Cortex of kidney (tissue), 1 donor: ENCODE measurements around the gene ADGRL3.

Experiments used
- DNase-seq: peaks from one replicate; lab custom pipeline; 2025; lab: John Stamatoyannopoulos, UW

ADGRL3 gene

GRCh38 chr4:61427099-61427817 is 227.1 kb downstream of the ADGRL3 start:
- DNase-seq: no peak

DNA sequence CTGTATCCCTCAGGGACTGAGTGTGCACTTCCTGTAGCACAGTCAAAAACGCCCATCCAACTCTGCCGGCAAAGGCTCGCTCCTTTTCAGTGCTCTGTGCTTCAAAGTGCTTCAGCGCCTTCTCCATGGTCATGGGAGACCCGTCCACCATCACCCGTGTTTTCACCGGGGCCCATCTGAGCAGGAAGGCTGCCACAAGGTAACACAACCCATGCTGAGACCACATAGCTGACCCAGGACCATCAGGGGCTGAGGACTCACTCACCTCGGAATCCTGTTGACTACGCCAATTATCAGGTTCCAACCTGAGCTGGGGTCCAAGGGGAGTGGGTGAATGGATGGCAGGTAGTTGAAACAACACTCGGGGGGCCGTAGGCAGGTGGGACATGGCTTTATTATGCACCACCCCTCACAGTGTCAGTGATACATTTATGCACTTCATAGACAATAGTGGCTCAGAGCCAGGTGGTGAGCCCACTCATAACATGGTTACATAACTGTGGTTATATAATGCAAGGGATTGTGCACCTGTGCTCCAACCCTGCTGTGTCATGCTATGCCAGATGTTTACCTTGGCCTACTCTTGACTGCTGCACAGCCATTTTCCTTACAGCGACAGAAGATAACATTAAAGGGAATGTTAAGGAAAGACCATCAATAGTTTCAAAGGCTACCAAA is 227.8 kb downstream of the ADGRL3 start:
- no peak for DNase-seq

- no peak for DNase-seq
Observed at GRCh38 chr4:61428950-61429349, 228.8 kb downstream of the ADGRL3 start.

DNA sequence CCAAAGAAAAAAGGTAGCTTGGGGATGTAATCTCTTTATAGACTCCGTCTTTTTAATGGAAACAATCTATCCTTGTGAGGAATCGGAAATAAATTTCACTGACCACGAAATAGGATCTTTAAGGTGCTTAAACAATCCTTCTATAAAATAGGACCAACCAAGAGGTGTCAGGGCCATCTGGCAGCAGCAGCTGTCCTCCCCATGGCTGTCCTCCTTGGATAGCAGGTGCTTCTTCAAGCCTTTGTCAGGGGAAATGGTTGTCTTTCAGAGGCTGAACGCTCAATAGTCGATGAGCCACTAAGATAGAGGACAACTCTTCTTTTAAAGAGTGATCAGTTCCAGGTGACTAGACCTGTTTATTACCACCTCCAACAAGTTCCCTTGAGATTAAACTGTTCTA is 231.0 kb downstream of the ADGRL3 start:
- DNase-seq: no peak

DNA sequence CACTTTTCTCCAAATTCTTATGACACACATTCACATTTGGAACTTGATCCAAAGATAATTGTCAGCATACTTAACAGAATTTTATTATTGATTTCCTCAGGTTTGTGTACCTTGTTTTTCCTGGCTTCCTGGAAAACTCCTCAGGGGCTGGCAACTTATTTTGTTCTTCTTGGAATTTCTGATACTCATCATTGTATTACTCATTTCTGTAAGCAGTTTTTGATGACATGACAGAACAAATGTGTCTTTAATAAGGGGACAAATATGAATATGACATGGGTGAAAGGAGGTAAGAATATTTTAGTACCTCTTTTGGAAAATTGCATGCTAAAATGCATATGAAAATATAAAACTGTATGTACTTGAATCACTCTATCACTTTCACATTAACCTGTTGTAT is 237.8 kb downstream of the ADGRL3 start:
- no peak for DNase-seq

DNA sequence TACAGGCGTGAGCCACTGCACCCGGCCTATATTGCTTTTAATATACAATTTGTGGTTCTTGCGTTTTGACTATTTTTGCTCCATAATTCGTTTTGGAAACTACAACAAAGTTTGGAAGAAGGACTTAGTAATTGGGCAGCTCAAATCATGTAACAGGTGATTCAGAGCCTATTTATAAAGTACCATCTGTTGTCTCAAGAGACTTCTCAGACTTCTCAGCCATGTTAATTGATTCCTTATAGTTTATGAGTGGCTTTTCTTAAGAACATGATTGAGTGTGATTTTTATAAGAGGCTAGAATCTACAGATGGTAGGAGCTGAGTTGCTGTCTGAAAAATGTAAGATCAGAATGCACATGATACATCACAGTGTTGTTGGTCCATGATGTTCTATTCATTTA is 240.2 kb downstream of the ADGRL3 start:
- no peak for DNase-seq

DNA sequence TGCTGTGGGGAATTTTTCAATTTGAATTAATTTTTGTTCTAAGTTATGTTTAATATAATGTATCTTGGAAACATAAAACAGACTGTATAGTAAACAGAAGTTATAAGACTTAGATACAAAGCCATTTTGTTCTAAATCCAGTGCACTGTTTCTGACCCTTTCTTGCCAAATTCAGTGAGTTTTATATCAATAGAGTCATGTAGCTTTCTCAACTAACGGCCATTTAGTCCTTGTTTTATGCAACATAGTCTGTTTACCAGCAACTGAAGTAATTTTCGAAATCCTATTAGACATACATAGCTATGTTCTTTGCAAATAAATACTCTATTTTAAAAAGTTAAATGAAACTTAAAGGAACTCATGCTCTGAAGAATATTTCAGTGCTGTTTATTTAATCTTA is 242.8 kb downstream of the ADGRL3 start:
- DNase-seq: no peak

GRCh38 chr4:61443813-61444510 is 243.8 kb downstream of the ADGRL3 start:
- DNase-seq: no peak

GRCh38 chr4:61445374-61446063 is 245.4 kb downstream of the ADGRL3 start:
- DNase-seq: no peak

- DNase-seq: no peak
Observed at GRCh38 chr4:61446941-61447340, 246.8 kb downstream of the ADGRL3 start.

- DNase-seq: no peak
Observed at GRCh38 chr4:61447918-61448317, 247.8 kb downstream of the ADGRL3 start.

DNA sequence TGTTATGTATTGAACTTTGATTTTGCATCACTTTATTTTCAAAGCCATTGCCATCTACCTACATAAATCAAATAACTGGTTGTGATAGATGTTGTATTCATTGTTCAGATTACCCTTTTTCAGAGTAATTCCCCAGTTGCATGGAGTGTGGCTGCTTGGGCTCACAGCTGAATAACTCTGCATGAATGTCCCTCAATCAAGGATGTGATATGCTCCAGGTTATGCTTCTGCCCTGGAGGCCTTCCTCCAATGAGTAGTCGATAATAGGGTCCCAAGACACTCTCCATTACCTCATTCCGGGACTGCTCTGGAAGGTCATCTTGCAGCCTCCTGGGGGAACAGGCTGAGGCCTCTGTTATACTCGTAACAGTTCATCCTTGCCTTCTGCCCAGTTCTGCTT is 251.8 kb downstream of the ADGRL3 start:
- no peak for DNase-seq

GRCh38 chr4:61461956-61462355 is 261.8 kb downstream of the ADGRL3 start:
- no peak for DNase-seq

GRCh38 chr4:61462451-61463326 is 262.6 kb downstream of the ADGRL3 start:
- DNase-seq: no peak

- no peak for DNase-seq
Observed at GRCh38 chr4:61468024-61468720, 268.0 kb downstream of the ADGRL3 start.

DNA sequence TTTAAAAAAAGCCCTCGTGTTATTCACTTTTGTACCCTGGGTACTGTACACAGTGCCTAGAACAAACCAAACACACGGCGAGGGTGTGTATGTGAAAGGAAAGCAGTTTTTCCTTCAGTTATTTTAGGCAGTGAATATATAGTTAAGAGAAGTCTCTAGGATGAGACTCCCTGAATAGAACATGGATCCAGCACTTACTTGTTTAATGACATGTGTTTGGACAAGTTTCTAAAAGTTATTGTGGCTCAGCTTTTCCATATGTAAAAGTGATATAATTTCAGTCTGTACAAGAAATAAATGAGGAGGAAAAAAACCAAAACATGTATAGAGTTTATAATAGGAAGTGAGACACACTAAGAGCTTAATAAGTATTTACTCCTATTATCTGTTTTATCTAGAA is 273.2 kb downstream of the ADGRL3 start:
- no peak for DNase-seq

- DNase-seq: no peak
Observed at GRCh38 chr4:61478340-61478739, 278.2 kb downstream of the ADGRL3 start.

- no peak for DNase-seq
Observed at GRCh38 chr4:61485056-61485455, 284.9 kb downstream of the ADGRL3 start.

- DNase-seq: no peak
Observed at GRCh38 chr4:61489927-61490326, 289.8 kb downstream of the ADGRL3 start.

DNA sequence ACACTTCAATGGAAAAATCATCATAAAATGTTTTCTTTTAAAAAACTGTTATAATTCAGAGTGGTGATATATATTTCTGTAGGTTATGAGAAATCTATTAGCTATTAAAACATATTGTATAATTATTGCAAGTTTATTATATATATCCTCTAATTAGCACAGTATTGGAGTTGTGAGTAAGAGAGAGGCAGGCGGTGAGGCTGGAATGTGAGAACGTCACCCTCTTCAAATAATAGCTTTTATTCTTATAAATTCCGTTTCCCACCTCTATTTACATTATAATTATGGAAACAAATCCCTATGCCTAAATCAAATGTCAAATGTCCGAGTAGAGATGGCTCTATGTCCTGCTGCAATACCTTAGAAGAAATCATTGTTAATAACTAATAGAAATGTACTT is 292.9 kb downstream of the ADGRL3 start:
- no peak for DNase-seq

DNA sequence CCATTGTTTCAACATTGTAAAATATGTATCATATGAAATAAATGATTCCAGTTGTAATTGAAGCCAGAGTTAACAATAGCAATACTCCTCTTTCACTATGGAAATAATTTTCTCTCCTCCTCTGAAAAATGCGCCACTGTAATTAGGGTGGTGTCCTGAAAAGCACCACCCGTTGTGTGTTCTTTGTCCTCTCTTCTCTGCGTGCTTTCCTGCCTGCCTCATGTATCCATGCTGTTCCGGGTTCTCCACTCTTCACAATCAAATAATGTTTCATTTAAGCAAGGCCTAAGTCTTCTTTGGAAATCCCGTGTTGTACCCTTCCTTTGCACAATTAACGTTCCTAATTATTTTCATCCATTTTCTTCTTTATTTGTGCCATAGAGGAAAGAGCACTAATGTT is 293.3 kb downstream of the ADGRL3 start:
- DNase-seq: no peak
